GM18861 (cell line): ENCODE results near the gene ZNF681.
"Not testable (repeated sequence)": the region's sequence is repeated elsewhere in the genome, so short reads cannot be mapped to it uniquely, and the experiment has no call there.

Experiments
- ATAC-seq: cut with Tn5 transposase; IDR thresholded peaks from one replicate; pipeline ENCODE4 v1.9.1; 2021; ENCODE audit not compliant: unreplicated experiment

ZNF681 gene

DNA sequence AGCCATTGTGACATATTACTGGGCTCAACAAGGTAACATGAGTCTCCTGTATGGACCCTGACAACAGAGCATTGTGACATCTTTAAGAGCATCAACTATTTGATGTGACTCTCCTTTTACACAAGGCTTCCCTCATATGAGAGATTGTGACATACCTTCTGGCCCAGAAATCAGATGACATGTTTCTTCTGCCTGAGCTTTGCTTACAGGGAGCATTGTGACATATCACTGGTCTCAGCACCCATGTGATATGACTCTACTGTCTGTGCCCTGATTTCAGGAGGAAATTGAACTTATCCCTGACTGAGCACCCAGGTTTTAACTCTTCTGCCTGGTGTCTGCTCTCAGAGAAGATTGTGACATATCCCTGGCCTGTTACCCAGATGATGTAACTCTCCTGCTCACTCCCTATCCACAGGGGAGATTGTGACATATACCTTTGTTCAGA is 15.9 kb upstream of the ZNF681 start:
- no peak for ATAC-seq

DNA sequence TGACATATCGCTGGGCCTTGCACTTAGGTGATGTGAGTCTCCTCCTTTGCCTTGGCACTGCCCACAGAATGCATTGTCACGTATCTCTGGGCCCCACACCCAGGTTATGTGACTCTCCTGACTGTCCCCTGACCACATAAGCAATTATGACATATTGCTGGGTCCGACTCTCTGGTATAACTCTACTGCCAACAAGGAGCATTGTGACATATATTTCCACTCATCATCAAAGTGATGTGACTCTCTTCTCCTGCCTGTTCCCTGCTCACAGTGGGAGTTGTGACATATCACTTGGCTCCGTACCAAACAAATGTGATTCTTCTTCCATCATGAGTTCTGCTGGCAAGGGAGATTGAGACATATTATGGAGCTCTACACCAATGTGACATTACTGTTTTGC is 15.4 kb upstream of the ZNF681 start:
- ATAC-seq = no peak

DNA sequence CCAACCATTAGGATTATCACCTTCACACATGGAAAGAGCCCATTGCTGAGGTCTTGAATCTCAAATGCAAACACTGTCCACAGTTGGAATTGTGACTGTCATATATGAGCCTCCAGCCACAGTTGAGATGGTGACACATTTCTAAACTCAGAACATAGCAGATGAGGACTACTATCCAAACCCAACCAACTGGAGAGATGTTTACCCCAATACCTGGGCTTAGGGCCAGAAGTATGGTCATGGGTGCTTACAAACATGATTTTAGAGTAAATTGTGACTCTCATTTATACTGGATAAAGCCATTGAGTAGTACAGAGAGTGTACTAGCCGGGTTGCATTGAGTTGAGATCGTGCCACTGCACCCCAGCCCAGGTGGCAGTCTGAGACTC is 14.0 kb upstream of the ZNF681 start:
- no peak for ATAC-seq

DNA sequence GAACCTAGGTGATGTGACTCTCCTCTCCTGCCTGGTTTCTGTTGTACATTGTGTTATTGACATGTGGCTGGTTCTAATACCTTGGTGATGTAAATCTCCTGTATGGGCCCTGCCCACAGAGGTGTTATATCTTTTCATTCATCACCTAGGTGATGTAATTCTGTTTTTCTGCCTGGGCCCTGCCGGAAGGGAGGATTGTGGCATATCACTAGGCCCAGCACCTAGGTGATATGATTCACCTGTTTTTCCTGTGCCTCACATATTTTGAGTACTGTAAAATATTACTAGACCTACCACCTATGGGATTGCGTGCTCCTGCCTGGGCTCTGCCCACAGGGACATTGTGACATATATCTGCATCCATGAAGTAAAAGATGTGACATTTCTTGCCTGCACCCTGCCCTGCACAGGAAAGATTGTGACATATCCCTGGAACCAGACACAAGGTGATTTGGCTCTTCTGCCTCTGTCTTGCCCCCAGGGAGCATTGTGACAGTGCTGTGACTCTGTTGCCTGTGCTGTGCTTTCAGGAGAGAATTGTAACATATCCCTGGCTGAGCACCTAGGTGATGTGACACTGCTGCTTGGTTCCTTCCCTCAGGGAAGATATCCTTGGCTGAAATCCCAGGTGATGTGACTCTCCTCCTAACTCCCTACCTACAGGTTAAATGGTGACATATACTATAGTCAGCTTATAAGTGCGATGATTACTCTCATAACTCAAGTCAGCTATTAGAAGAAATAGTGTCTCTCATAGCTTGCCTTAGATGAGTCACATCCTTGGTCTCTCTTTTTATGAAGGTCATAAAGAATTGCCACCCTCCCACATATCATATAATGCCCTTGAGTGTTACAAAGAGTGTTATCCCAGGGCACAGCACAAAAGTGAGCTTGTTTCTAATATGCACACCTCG is 13.3 kb upstream of the ZNF681 start:
- no peak for ATAC-seq

DNA sequence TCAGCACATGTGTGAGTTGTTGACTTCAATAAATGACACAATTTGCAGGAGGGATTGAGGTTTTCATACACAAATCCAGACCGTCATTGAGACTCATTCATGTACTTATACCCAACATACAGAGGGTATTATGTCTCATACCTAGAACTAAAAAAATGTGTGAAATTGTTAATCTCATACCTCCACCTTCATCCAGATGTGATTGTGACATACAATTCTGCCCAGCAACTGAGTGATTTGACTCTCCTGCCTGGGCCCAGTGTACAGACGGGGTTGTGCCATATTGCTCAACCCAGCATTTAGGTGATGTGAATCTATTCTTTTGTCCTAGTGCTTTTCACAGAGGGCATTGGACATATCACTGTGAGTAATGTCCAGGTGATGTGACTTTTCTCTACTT is 12.6 kb upstream of the ZNF681 start:
- ATAC-seq = no peak

DNA sequence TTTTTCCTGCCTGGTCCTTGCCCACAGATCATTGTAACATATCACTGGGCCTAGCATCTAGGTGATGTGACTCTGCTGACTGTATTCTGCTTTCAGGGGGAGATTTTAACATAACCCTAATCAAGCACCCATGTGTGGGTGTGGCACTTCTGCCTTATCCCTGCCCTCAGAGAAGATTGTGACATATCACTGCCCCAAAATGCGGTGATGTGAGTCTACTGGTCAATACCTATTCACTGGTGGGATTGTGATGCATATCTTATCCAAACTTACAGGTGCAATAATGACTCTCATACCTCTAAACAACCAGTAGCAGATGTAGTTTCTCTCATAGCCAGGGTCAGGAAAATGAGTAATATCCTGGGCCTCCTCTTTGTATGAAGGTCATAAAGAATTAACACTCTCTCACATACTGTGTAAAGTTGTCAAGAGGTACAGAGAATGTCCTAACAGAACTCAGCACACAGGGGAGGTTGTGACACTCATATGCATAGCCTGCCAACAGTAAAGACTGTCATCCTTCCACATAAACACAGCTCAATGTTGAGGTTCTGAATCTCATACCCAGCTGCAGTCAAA is 12.1 kb upstream of the ZNF681 start:
- ATAC-seq = no peak

DNA sequence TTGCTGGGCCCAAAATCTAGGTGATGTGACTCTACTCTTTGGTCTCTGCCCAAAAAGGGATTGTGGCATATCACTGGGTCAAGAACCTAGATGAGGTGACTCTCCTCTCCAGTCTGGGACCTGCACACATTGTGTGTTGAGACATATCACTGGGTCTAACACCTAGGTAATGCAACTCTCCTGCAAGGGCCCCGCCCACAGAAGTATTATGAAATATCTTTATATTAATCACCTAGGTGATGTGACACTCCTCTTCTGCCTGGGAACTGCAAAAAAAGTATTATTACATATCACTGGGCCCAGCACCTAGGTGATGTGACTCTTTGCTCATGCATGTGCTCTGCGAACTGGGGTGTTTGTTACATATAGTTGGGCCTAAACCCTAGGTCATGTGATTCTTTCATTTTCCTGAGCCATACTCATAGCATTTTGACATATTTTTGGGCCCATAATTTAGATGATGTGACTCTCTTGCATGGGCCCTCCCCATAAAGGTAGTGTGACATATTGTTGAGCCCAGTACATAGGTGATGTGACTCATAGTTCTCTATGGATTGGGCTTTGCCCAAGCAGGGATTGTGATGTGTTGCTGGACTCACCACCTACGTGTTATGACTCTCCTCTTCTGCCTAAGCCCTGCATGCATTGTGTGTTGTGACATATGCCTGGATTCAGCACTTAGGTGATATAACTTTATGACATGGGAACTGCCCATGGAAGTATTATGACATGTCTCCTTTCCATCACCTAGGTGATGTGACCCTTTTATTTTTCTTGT is 11.2 kb upstream of the ZNF681 start:
- ATAC-seq = no peak

DNA sequence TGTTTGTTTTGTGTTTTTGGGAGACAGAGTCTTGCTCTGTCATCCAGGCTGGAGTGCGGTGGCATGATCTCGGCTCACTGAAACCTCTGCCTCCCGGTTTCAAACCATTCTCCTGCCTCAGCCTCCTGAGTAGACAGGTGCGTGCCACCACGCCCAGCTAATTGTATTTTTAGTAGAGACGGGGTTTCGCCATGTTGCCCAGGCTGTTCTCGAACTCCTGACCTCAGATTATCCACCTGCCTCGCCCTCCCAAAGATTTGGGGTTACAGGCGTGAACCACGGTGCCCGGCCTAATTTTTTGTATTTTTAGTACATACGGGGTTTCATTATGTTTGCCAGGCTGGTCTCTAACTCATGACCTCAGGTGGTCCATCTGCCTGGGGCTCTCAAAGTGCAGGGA is 8.3 kb upstream of the ZNF681 start:
- ATAC-seq = no peak

DNA sequence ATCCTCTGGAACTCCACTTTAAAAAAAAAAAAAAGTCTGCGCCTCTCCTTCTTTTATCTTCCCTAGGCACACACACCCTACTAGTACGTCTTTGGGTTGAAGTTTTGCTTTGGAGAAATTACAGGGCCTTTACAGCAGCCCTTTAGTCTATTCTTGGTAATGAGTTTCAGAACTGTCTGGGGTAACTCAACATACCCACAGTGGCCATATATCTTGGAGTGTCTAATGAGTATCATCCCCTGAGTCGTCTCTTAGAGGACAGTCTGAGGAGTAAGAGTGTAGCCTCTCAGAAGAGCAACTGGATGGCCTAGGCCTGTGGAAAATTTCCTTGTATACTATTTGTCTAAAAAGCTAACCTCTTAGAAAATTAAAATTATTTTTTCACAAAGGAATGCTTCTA is 6.1 kb upstream of the ZNF681 start:
- no peak for ATAC-seq

DNA sequence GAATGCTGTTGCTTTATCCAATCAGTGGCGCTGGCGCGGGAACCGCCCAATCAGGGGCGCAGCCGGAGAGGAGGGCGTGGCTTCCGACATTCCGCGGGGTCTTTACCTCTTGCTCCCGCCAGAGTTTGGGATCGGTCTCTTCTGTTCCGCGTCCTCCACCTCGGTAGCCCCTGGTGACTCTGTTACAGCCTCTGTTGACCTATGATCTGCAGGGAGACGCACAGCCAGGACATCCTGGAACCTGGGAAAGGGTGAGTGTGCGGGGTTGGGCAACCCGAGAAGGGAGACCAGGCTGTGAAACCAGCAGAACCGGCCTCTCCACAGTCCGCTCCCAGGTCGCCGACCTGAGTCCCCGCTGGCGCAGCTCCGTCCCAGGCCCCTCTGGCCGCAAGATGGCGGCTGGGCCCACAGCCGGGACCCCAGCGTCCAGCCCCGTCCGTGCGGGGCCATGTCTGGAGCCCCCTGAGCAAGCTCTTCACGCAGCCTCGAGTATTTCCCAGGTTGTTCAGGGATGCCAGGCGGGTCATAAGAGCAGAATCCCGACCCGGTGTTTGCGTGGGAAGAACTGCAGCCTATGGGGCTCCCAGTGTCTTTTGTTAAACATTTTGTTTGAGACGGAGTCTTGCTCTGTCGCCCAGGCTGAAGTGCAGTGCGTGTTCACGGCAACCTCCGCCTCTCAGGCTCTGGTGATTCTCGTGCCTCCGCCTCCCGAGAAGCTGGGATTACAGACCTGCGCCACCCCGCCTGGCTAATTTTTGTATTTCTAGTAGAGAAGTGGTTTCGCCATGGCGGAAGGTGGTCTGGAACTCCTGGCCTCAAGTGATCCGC is 4.4 kb upstream of the ZNF681 start:
- peak; percentile 66 for ATAC-seq

DNA sequence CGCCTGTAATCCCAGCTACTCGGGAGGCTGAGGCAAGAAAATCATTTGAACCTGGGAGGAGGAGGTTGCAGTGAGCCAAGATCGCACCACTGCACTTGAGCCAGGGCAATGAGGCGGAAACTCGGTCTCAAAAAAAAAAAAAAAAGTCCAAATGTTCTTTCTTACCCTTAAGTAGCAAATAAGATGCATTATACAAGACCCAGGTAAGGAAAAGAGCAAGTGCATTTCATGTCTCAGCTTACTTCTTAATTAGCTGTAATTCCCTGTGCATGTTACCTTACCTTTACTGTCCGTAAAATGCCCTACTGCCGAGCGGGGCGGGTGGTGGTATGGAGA is 3.8 kb upstream of the ZNF681 start:
- no peak for ATAC-seq

DNA sequence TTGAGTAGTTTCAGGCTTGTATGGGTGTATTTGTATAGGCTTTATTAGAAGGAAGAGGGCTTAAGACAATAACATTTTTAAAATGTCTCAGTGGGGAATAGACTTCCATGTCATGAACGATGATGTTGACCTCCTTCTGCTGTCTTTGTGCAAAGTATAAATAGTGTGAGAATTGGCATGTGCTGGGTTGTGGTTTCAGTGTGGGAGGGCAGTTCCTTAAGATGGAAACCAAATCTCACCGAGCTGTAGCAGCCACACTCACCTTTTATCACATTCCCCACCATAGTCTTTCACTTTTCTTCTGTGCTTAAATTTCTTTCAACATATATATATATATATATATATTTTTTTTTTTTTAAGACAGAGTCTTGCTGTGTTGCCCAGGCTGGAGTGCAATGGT is 1.6 kb upstream of the ZNF681 start:
- ATAC-seq = not testable (repeated sequence)

DNA sequence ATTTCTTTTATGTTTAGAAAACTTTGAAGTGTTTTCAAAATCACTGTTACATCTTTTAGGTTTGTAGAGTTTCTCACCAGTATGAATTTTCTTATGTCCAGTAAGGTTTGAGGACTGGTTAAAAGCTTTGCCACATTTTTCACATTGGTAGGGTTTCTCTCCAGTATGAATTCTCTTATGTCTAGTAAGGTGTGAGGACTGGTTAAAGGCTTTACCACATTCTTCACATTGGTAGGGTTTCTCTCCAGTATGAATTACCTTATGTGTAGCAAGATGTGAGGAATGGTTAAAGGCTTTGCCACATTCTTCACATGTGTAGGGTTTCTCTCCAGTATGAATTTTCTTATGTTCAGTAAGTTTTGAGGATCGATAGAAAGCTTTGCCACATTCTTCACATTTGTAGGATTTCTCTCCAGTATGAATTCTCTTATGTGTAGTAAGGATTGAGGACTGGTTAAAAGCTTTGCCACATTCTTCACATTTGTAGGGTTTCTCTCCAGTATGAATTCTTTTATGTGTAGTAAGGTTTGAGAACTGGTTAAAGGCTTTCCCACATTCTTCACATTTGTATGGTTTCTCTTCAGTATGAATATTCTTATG is 15.0 kb downstream of the ZNF681 start:
- ATAC-seq = not testable (repeated sequence)

DNA sequence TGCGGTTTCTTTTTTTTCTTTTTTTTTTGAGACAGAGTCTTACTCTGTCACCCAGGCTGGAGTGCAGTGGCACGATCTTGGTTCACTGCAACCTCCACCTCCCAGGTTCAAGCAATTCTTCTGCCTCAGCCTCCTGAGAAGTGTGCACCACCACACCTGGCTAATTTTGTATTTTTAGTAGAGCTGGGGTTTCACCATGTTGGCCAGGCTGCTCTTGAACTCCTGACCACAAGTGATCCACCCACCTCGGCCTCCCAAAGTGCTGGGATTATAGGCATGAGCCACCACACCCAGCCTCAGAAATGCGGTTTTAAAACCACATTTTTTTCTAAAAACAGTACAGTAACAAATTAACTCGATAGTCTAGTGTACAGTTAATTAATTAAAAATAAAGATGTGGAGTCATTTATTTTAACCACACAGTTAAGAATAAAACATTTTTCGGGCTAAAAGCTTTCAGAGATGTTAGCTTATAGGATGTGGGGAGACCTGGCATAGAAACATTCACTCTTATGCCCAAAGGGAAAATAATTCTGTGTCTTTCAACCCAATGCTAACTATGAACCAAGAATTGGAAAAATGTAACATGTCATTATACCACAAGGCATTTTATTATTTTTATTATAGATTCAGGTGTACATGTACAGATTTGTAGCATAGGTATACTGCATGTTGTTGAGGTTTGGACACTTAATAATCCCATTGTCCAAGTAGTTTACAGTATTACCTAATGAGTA is 27.8 kb downstream of the ZNF681 start:
- not testable (repeated sequence) for ATAC-seq

DNA sequence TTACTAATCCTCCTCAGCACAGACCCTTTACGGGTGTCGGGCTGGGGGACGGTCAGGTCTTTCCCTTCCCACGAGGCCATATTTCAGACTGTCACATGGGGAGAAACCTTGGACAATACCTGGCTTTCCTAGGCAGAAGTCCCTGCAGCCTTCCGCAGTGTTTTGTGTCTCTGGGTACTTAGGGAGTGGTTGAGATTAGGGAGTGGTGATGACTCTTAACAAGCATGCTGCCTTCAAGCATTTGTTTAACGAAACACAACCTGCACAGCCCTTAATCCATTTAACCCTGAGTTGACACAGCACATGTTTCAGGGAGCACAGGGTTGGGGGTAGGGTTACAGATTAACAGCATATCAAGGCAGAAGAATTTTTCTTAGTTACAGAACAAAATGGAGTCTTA is 34.5 kb downstream of the ZNF681 start:
- ATAC-seq = not testable (repeated sequence)

DNA sequence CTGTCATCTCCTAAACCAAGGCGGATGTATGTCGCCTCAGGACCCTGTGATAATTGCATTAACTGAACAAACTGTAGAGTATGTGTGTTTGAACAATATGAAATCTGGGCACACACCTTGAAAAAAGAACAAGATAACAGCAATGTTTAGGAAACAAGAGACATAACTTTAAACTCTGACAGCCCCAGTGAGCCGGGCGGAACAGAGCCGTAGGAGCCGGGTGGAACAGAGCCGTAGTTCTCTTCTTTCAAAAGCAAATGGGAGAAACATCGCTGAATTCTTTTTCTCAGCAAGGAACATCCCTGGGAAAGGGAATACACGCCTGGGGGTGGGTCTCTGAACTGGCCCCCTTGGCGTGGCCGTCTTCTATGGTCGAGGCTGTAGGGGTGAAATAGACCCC is 39.9 kb downstream of the ZNF681 start:
- ATAC-seq = no peak

DNA sequence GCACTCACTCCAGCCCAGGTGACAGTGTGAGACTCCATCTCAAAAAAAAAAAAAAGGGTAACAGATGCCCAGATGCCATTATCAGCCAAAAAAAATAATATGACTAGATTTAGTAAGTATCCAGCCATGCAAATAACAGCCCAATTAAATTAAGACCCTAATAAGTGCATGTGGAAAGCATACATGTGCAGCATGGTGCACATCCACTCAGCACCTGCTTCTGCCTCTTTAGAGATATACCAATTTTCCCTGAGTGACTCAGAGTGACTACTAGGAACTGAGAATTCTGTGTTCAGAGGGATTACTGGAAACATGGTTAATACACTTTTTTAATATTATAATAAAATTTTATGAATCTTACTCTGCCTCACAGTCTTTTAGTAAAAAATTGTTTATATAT is 41.9 kb downstream of the ZNF681 start:
- ATAC-seq = no peak

DNA sequence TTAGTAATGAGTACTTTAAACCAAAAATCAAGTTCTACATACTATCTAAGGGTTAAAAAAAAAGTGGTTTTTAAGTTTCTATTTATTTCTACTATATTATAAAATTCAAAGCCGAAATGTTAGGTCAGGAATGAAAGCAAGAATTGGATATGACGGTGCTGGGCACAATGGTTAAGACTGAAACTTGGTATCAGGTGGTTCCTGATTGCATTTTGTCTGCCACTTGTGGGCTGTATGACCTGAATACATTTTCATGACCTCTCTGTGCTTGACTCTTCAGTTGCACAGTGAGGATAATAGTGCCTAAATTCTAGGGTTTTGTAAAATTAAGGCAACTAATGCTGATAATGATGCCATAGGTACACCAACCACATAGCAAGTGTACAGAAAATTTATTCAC is 49.3 kb downstream of the ZNF681 start:
- no peak for ATAC-seq

DNA sequence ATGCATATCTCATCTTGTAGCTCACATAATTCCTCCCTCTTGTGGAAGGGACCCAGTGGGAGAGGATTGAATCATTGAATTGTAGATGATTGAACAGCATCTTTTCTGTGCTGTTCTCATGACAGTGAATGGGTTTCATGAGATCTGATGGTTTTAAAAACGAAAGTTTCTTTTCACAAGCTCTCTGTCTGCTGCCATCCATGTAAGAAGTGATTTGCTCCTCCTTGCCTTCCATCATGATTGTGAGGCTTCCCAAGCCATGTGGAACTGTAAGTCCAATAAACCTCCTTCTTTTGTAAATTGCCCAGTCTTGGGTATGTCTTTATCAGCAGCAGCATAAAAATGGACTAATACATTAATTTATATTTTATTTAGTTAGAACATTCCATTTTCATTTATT is 52.0 kb downstream of the ZNF681 start:
- ATAC-seq = no peak

DNA sequence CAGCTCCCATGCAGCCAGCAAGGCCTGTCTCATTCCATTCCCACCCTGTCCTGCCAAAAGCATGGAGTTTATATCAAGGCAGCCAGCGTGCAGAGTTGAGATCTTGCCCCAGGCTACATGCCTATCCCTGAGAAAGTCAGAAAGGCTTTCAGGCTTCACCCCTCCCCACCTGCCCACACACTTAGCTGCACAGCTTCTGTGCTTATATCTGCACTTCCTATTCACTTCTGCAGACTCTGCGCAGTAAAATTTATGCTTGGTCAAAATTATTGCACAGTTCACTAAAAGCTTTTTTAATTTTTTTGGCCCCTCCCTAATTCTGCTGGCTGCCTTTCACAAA is 59.2 kb downstream of the ZNF681 start:
- ATAC-seq = no peak
